Fibroblast of upper back skin (primary cell): ENCODE data around the gene HPGD.

ENCODE experiments used
- DNase-seq: peaks from one replicate; pipeline ENCODE4 v3.0.0-alpha.2; 2013

The HPGD gene

GRCh38 chr4:174522183-174523024 lies at the start of gene HPGD:
Gene HPGD, minus strand, starts transcription at chr4:174522488. Its CDS starts 37 bp downstream, at chr4:174522451.
- DNase-seq, result peak; percentile 2

GRCh38 chr4:174564529-174564928 lies 42.2 kb upstream of the HPGD start:
- DNase-seq, result no peak

GRCh38 chr4:174563399-174563798 lies 41.1 kb upstream of the HPGD start:
- DNase-seq, result no peak

GRCh38 chr4:174561560-174561959 lies 39.3 kb upstream of the HPGD start:
- DNase-seq, result peak; percentile 21

GRCh38 chr4:174559894-174560293 lies 37.6 kb upstream of the HPGD start:
- DNase-seq, result no peak

- no peak for DNase-seq
Measured at GRCh38 chr4:174555789-174556630, 33.7 kb upstream of the HPGD start.

GRCh38 chr4:174554231-174554728 lies 32.0 kb upstream of the HPGD start:
- DNase-seq, result no peak

GRCh38 chr4:174553828-174554227 lies 31.5 kb upstream of the HPGD start:
- peak; percentile 62 for DNase-seq

- no peak for DNase-seq
Measured at GRCh38 chr4:174553031-174553430, 30.7 kb upstream of the HPGD start.

- DNase-seq, result no peak
Measured at GRCh38 chr4:174550541-174550940, 28.3 kb upstream of the HPGD start.

GRCh38 chr4:174549721-174550120 lies 27.4 kb upstream of the HPGD start:
- DNase-seq, result peak; percentile 78

GRCh38 chr4:174545268-174545667 lies 23.0 kb upstream of the HPGD start:
- no peak for DNase-seq

GRCh38 chr4:174544496-174544895 lies 22.2 kb upstream of the HPGD start:
- no peak for DNase-seq

- DNase-seq, result no peak
Measured at GRCh38 chr4:174540175-174540574, 17.9 kb upstream of the HPGD start.

- DNase-seq, result no peak
Measured at GRCh38 chr4:174539571-174539970, 17.3 kb upstream of the HPGD start.

- no peak for DNase-seq
Measured at GRCh38 chr4:174538876-174539250, 16.6 kb upstream of the HPGD start.

GRCh38 chr4:174538123-174538875 lies 16.0 kb upstream of the HPGD start:
- no peak for DNase-seq

- no peak for DNase-seq
Measured at GRCh38 chr4:174537634-174538033, 15.3 kb upstream of the HPGD start.

GRCh38 chr4:174534461-174534860 lies 12.2 kb upstream of the HPGD start:
- no peak for DNase-seq

GRCh38 chr4:174532445-174532844 lies 10.2 kb upstream of the HPGD start:
- DNase-seq, result no peak

- no peak for DNase-seq
Measured at GRCh38 chr4:174531486-174531885, 9.2 kb upstream of the HPGD start.

- DNase-seq, result no peak
Measured at GRCh38 chr4:174528226-174528625, 5.9 kb upstream of the HPGD start.

GRCh38 chr4:174526731-174527130 lies 4.4 kb upstream of the HPGD start:
- no peak for DNase-seq
